A673 (cell line): ENCODE data around the gene ADAMTS9. TPM values are rescaled to one million over a fixed set of nuclear protein-coding genes. Genes with fewer than 3 reads are reported as not detected.

ENCODE experiments used
- BruUV-seq: library from RNA; stranded (reverse); fragments of 400-500 nt; replicated peaks from 2 replicates; lab custom pipeline; 2021; lab: Mats Ljungman, UMichigan
- CTCF ChIA-PET: fragments of 300-600 bp; sonication (Branson Sonifier 250); formaldehyde crosslinking; loops from one replicate; lab custom pipeline; 2022; ENCODE audit warnings: antibody characterized with exemption; lab: Charles Lee
- POLR2A ChIA-PET: fragments of 300-600 bp; sonication (Branson Sonifier 250); formaldehyde crosslinking; loops from one replicate; lab custom pipeline; 2022; ENCODE audit warnings: antibody characterized with exemption; ENCODE audit not compliant: low non-redundant PET; lab: Charles Lee
- DNase-seq: peaks from one replicate; pipeline ENCODE4 v3.0.0-alpha.2; 2015; ENCODE audit warnings: low spot score
- H3K27ac ChIP-seq: fragments of 200-600 bp; sonication (generic); 2 replicates; pipeline ENCODE4 v1.5.1; 2016; ENCODE audit warnings: mixed run types, low read depth, mild to moderate bottlenecking, mixed read lengths, antibody characterized with exemption, low read length; ENCODE audit not compliant: poor library complexity, severe bottlenecking
- H3K27me3 ChIP-seq: fragments of 200-600 bp; sonication (generic); replicated peaks from 2 replicates; pipeline ENCODE4 v1.6.1; 2017; ENCODE audit warnings: mixed run types, low read depth, mild to moderate bottlenecking, mixed read lengths, antibody characterized with exemption, low read length; ENCODE audit not compliant: insufficient read depth, poor library complexity
- H3K36me3 ChIP-seq: fragments of 200-600 bp; sonication (generic); 2 replicates; pipeline ENCODE4 v1.6.1; 2016; ENCODE audit warnings: mixed run types, mild to moderate bottlenecking, mixed read lengths, antibody characterized with exemption, low read length; ENCODE audit not compliant: insufficient read depth, poor library complexity, severe bottlenecking
- H3K4me1 ChIP-seq: fragments of 200-600 bp; sonication (generic); 2 replicates; pipeline ENCODE4 v1.6.1; 2017; ENCODE audit warnings: mixed run types, mild to moderate bottlenecking, mixed read lengths, antibody characterized with exemption, low read length; ENCODE audit not compliant: insufficient read depth, poor library complexity, severe bottlenecking
- H3K4me3 ChIP-seq: fragments of 200-600 bp; sonication (generic); 2 replicates; pipeline ENCODE4 v1.5.1; 2016; ENCODE audit warnings: low read depth, mixed run types, mild to moderate bottlenecking, mixed read lengths, low read length; ENCODE audit not compliant: poor library complexity, severe bottlenecking
- H3K9me3 ChIP-seq: fragments of 200-600 bp; sonication (generic); 2 replicates; pipeline ENCODE4 v1.6.1; 2016; ENCODE audit warnings: mixed run types, low read depth, mild to moderate bottlenecking, mixed read lengths, antibody characterized with exemption, low read length; ENCODE audit not compliant: poor library complexity, severe bottlenecking
- CTCF ChIP-seq: fragments of 300-800, 200-600 bp; sonication (generic); conservative IDR thresholded peaks from 2 replicates; pipeline ENCODE4 v1.5.1; 2017; ENCODE audit warnings: low read depth, mild to moderate bottlenecking, antibody characterized with exemption, low read length, moderate library complexity, mixed read lengths
- EZH2 ChIP-seq: fragments of 200-600 bp; sonication (generic); IDR thresholded peaks from 2 replicates; pipeline ENCODE4 v1.6.1; 2017; ENCODE audit warnings: borderline replicate concordance, low read depth, mild to moderate bottlenecking, mixed read lengths, antibody characterized with exemption, low read length; ENCODE audit not compliant: poor library complexity, severe bottlenecking
- intact Hi-C: fragments of 100-400 bp; cut with micrococcal nuclease; formaldehyde crosslinking; loops from one replicate; pipeline ENCODE4 v1.10.0; 2022; ENCODE audit not compliant: unreplicated experiment
- total RNA-seq: library from RNA; stranded (reverse); gene quantifications from 2 replicates; pipeline ENCODE4 v1.2.3, GENCODE V29; 2021

Gene ADAMTS9
- total RNA-seq, 1 experiment from 2014 or later = 0.26 TPM

GRCh38 chr3:64654013-64654412, 33.8 kb downstream of the ADAMTS9 start:
- ChIA-PET POLR2A (no interaction called here), CTCF (no interaction called here)
- DNase-seq = no peak
- H3K36me3 ChIP-seq = no peaks in the 10 kb centered on the region
- H3K9me3 ChIP-seq = no peaks in the 10 kb centered on the region
- no peak overlapping the region for H3K27ac ChIP-seq
- H3K27me3 ChIP-seq = no peaks in the 10 kb centered on the region
- no peaks in the 10 kb centered on the region for H3K4me1 ChIP-seq
- BruUV-seq = no TSS peak
- TF ChIP-seq CTCF = no peak
- TF ChIP-seq EZH2 = no peak
- H3K4me3 ChIP-seq = no peak overlapping the region
- intact Hi-C loops = no loop called here

GRCh38 chr3:64653101-64653500, 34.7 kb downstream of the ADAMTS9 start:
- ChIA-PET POLR2A (no interaction called here), CTCF (no interaction called here)
- no peak overlapping the region for H3K27ac ChIP-seq
- no peaks in the 10 kb centered on the region for H3K9me3 ChIP-seq
- no peak overlapping the region for H3K4me3 ChIP-seq
- no TSS peak for BruUV-seq
- H3K36me3 ChIP-seq = no peaks in the 10 kb centered on the region
- DNase-seq = no peak
- no peaks in the 10 kb centered on the region for H3K27me3 ChIP-seq
- TF ChIP-seq EZH2 (no peak), CTCF (no peak)
- no peaks in the 10 kb centered on the region for H3K4me1 ChIP-seq
- intact Hi-C loops = no loop called here

GRCh38 chr3:64651741-64652241, 36.0 kb downstream of the ADAMTS9 start:
- Histone ChIP-seq H3K4me1 (no peaks in the 10 kb centered on the region), H3K9me3 (no peaks in the 10 kb centered on the region), H3K36me3 (no peaks in the 10 kb centered on the region), H3K4me3 (no peak overlapping the region), H3K27me3 (no peaks in the 10 kb centered on the region), H3K27ac (no peak overlapping the region)
- no peak for DNase-seq
- intact Hi-C loops = no loop called here
- TF ChIP-seq CTCF = no peak
- TF ChIP-seq EZH2 = no peak
- BruUV-seq = no TSS peak
- POLR2A ChIA-PET = no interaction called here
- CTCF ChIA-PET = no interaction called here
